NCI-H2107 treated with DMSO at 0.1 percent for 48 hours (cell line): ENCODE results near the gene TGIF2.
A peak's percentile ranks its signal among the peaks of the same experiment; 100 is the strongest.
"Not testable (repeated sequence)": the region's sequence is repeated elsewhere in the genome, so short reads cannot be mapped to it uniquely, and the experiment has no call there.

Source experiments
- DNase-seq: peaks from one replicate; lab custom pipeline; 2025; ENCODE audit not compliant: unreplicated experiment; lab: John Stamatoyannopoulos, UW

The TGIF2 gene

DNA sequence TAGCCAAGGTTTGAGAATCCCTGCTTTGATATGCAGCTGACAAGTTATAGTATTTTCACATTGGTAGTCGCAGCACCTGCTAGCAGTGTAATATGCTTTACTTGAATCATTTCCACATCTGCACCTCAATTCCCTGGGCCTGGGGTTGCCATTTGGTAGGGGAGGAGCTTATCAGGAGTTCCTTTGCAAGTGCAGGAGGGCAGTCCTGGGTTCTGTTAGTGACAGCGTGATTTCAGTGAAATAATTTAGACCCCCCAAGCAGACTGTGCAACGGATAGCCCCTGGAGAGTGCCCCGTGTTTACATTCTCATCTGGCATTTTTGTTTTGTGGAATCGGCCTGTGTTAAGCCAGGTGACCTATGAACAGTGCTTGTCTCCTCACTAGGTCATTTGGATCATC lies 38.2 kb downstream of the TGIF2 start:
- DNase-seq = no peak

DNA sequence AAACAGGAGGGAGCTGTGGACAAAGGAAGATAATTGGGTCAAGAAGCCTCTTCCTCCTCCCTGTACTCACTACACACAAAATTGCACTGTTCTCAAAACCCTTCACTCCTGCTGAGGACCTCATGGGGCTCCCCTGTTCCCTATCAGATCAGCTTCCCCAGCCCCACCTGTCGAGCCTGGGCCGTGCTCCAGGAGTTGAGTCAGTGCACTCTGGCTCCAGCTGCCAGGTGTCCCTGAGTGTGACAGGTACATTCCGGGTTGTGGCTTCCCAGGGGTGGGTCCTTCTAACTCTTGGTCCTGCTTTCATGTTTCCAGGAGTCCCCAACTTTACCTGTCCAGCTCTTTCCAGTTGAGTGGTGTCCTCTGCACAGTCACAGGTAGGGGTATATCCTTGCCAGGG lies 40.6 kb downstream of the TGIF2 start:
- peak; percentile 87 for DNase-seq

DNA sequence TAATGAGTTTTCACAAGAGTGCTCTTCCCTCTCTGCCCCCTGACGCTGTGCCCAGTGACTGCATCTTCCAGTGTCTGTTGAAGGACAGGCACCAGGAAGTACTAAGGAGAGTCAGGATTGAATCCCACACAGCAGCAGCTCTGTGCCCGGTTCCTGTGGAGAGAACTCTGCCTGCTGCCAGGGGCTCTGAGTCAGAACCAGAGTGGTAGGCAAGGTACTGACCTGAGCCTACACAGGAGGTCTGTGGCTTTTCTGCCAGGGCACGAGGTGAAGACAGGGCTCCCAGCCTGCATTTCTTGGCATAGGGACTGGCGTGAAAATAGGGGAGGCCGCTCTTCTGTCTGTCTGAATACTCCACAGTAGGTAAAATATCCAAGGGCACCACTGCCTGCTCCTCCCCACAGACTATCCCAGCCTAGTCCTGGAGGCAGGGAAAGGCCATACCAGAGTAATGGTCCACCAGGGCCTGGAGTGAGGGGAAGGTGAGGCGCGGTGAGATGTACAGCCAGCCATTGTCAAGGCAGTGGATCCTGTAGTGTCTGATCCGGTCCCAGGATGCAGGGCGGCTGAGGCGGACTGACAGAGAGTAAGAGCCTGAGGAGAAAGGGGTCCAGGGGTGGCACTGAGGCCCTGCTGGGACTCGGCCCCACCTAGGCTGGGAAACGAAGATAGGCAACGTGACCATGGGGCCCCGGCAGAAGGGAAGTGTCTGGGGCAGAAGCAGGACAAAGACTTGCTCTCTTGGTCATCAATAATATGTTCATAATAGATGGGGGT lies 41.6 kb downstream of the TGIF2 start:
- DNase-seq = no peak

DNA sequence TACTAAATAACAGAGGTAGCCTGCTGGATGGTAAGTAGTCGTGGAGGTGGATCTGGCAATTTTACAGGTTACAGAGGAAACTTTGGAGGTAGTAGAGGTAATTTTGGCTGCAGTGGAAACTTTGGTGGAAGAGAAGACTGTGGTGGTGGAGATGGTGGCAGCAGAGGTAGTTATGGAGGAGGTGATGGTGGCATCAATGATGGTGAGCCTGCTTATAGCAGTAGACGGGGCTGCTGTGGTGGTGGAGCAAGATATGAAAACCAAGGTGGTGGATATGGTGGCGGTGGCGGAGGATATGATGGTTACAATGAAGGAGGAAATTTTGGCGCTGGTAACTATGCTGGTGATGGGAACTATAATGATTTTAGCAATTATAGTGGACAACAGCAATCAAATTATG lies 47.5 kb downstream of the TGIF2 start:
- no peak for DNase-seq

DNA sequence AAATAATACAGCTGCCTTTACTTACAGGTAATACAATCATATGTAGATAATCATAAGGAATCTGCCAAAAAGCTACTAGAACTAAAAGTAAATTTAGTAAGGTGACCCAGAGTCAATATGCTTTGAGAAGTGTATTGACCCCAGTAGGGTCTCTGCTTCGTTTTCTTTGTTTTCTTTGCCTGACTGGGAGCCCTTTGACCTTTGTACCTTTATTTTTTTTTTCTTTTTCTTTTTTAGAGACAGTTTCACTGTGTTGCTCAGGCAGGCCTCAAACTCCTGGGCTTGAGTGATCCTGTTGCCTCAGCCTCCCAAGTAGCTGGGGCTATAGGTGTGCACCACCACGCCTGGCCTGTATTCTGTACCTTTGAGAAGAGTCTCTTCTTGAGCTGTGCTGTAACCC lies 50.0 kb downstream of the TGIF2 start:
- DNase-seq = no peak

DNA sequence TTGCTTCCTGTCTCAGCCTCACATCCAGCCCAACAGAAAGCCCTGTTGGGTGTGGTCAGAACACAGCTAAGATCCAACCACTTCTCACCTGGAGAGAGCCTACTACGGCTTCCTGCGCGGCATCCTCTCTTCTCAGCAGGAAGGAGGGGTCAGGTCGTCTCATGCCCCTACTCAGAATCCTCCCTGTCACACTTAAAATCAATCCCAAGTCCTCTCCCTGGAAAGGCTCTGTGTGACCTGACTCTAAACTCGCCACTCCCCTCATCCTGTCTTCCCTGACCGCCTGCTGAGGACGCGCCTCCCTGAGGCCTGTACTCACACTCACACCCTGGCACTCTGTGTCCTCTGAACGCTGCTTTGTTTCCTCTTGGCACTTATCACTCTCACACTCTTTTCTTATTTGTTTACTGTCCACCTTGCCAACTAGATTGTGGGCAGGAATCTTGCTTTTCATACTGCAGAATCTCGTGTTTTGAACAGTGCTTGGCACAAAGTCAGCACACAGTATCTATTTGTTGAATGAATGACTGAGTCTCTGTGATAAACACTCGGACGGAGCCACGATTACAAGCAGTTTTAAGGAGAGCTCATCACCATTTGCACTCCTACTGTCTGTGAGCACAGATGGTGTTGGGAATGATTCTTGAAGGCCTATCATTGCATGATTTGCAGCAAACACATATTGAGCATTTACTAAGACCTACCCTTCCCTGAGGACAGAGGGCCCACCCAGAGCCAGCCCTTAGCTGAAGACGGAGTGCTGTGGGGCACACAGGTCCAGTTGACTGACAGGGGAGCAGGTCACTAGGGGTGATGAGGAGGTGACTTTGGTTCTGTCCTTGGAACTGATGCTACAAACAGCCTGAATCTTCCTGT lies 50.9 kb downstream of the TGIF2 start:
- DNase-seq = no peak

DNA sequence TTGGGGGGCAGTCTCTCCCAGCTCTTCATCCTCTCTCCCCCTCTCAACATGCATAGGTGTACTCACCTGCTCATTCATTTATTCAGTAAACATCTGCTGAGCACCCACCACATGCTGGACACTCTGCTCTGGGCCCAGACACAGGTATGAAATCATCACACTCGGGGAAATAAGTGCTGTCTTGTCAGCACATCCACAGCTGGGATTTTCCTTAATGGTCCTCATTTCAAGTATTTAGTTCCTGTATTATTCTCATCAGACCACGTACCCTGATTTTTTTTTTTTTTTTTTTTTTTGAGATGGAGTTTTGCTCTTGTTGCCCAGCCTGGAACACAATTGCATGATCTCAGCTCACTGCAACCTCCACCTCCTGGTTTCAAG lies 51.5 kb downstream of the TGIF2 start:
- no peak for DNase-seq

DNA sequence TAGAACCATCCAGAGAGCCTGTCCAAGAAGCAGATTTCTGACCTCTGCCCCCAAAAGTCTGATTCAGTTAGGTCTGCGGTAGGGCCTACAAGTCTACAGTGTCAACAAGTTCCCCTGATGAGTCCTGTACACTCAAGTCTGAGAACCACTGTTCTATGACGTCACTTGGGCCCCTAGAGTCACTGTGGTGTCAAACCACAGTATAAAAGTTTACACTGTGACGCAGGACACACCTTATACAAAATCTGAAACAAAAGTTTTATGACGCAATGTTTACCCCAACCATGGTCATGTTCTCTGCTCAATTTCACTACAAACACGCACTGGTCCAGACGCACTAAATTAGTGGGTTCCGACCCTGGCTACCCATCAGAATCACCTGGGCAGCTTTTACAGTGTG lies 54.7 kb downstream of the TGIF2 start:
- no peak for DNase-seq

DNA sequence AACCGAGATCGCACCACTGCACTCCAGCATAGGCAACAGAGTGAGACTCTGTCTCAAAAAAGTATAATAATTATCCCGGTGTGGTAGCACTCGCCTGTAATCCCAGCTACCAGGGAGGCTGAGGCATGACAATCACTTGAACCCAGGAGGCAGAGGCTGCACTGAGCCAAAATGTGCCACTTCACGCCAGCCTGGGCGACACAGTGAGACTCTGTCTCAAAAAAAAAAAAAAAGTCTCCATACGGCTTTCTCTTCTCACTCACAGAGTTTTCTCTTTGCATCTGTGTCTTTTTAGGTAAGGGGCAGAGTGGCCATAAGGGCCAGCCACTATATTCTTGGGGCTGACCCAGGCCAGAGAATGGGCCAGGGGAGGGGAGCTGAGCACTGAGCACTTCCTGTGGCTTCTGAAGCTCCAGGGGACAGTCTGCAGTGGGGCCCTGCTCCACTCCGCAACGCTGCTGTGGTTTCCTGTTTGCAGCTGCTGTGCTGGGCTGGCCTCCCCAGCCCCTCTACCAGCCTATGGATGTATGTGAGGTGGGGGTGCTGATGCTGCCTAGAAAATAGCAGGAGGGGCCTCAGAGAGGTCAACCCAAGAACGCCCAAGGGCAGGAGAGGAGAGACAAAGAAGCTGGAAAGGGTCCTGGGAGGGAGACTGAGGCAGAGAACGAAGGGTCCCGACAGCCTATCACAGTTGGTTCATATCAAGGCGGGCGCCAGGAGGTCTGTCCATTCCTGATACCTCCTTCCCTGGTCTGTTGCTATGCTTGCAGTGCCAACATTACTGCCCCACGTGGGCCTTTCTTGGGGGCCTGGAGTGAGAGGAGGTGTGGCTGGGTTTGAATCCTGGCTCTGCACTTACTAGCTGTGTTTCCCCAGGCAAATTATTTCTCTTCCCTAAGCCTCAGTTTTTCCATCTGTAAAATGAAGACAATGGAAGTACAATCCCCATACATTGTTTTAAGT lies 56.6 kb downstream of the TGIF2 start:
- DNase-seq = no peak

DNA sequence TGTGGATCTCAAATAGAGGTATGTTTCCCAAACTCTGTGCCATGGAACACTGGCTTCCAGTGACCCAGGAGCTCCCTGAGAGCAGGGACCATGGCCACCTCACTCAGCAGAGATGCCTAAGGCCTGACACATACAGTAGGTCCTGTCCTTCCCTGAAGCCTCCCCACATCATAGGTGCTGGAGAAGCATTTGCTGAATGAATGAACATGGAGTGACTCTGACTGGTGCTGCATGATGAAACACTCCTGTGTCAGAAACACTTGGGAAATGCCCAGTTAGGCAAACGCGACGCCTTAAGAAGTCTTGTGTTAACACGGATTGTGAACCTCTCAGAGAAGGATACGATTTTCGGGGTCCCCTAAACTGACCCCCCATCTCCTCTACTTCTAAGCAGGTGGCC lies 58.2 kb downstream of the TGIF2 start:
- DNase-seq = no peak

DNA sequence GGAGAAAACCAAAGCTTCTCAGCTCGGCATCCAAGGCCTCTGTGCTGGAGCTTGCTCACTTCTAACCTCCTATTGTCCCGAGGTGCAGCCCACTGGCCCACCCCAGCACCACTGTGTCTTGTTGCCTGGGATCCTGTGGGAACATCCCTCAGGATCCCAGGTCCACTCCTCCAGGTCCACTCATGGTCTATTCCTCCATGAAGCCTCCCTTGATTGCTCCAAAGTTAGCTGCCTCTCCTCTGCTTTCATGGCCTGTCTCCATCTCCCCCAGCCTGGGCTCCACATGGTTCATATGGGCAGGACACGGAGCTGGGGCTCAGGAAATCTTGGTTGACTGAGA lies 58.7 kb downstream of the TGIF2 start:
- no peak for DNase-seq

DNA sequence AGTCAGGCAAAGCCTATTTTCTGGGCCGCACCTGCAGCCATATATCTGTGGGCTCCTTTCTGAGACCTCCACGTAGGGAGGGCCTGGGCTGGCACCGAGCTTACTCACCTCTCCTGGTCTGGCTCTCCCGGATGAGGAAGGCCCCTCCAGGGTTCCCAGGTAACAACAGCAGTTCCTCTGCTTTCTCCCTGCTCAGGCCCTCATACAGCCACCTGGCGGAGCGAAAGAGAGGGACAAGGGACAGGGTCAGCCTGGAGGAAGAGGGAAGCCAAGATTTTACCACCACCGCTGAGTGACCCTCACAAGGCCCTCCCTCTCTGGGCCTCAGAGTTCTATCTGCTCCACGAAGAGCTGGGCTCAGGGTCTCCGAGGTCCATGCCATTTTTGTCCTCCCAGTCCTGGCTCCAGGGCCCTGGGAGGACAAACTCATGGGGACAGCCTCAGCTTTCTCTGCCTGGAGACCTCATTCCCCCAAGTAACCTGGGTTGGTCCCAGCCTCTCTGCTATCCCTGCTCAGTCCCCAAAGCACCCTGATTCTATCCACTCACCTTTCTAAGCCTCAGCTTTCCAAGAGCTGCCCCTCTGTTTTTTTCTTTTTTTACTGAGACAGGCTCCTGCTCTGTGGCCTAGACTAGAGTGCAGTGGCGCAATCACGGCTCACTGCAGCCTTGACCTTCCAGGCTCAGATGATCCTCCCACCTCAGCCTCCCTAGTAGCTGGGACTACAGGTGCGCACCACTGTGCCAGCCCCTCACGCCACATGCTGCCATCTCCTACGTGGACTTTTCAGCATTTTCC lies 59.3 kb downstream of the TGIF2 start:
- no peak for DNase-seq

DNA sequence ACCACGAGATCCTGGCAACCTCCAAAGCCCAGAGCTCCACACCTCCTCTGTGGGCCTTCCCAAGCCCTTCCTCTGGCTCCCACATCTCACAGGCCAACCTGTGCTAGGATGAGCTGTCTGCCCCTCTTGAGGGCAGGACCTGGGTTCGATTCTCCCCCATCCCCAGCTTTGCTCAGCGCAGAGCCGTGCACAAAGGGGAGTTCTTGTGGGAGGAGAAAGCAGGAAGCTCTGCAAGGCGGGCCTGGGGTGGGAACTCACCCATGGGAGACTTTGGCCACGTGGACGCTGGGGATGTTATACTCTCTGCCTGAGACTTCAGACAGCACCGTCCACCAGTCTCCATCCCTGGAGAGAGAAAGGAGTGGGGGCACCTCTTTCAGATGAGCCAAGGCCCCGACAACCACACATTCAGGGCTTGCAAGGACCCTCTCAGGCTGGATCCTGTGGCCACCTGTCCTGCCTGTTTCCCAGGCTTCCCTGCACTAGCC lies 59.9 kb downstream of the TGIF2 start:
- DNase-seq = no peak

DNA sequence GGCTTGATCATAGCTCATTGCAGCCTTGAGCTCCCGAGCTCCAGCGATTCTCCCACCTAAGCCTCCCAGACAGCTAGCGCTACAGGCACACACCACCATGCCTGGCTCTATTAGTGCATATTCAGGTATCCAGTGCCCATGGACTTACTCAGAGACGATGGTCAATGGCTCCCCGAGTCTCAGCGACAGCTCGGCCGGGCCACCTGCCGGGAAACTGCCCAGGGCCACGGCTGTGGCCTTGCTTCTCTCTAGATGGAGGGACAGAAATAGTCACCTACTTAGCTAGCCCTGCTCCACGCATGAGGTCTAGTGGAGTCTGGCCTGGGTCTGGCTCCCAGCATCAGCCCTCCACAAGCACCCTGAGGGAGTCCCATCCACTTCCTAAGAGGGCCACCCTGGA lies 60.9 kb downstream of the TGIF2 start:
- DNase-seq = no peak

DNA sequence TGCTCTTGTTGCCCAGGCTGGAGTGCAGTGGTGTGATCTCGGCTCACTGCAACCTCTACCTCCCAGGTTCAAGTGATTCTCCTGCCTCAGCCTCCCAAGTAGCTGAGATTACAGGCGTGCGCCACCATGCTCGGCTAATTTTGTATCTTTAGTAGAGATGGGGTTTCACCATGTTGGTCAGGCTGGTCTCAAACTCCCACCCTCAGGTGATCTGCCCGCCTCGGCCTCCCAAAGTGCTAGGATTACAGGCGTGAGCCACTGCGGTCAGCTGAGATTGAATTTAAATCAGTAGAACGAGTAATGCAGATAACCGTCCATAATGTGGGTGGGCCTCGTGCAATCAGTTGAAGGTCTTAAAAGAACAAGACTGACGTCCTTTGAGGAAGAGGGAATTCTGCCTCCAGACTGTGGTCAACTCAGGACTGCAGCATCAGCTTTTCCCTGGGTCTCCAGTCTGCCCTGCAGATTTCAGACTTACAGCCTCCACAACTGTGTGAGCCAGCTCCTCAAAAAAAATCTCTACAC lies 65.5 kb downstream of the TGIF2 start:
- DNase-seq = not testable (repeated sequence)

DNA sequence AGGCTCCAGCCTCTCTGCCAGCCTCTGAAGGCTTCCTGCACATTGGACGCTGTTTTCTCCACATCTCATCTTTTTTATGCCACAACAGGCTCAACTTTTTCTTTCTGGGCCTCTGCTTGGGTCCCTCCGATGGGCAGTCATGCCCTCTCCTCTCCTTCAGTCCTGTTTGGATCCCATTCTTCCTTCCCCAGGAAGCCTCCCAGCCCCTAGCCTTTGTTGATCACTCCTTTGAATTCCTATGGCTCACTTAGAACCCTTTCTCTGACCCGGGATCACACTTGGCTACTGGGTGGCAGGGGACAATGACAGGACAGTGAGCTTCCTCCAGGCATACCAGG lies 68.1 kb downstream of the TGIF2 start:
- DNase-seq = no peak

DNA sequence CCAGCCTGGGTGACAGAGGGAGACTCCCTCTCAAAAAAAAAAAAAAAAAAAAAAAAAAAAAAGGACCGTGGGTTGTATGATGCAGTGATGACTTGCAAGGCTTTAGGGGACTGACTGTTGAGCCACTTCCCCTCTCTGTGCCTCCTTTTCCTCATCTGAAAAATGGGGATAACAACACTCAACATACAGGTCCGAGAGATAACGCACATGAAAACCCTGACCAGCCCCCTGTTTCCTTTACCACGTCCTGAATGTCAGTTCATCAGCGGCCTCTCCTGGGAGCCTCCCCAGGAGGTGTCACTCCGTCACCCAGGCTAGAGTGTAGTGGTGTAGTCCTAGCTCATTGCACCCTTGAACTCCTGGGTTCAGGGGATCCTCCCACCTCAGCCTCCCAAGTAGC lies 68.7 kb downstream of the TGIF2 start:
- no peak for DNase-seq
